GM19324 (cell line): ENCODE data around the gene C1QTNF6.

ENCODE experiments used
- ATAC-seq: cut with Tn5 transposase; IDR thresholded peaks from one replicate; pipeline ENCODE4 v1.9.1; 2021; ENCODE audit warnings: mild to moderate bottlenecking, moderate library complexity; ENCODE audit not compliant: unreplicated experiment, low FRiP score

The C1QTNF6 gene

DNA sequence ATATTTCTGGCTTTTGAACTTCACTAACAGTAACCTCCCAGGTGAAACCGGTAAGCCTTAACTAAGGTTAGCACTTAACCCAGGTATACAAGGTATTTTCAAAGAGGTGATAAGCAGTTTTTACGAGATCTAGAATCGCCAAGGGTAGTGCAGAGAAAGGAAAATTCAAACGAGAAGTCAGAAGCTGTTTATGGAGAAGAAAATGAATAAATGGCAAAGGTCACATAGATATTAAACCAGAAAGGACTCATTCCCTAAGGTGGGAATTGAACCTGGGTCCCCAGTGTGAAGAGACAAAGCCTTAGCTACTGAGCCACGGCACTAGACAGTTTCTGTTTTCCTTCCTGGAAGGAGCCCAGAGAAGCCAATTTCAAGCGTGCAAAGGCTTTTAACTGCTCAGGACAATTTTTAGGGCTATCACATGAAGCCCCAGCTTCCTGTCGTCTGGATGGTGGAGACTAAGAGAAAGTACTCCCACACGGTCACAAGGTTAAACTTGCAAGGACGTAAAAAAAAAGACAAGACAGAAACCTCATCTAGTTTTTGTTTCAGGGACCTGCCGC, 5.7 kb upstream of the C1QTNF6 start:
- ATAC-seq = no peak

DNA sequence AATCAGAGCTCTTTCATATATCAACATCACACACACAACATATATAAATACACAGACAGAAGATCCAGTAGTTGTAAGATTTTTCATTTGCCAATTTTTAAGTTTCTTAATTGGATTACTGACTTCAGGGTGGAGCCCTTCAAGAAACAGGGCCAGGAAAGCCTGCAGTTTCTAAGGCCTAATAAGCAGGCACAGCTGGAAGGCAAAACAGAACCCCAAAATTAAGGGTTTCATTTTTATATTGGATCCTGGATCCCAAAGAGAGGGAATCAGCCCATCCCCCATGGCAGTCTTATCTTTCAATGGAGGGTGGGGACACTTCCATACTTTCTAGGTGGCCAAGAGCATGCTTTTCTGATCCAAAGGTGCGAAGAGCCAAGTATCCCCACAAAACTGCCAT, 4.7 kb upstream of the C1QTNF6 start:
- ATAC-seq = no peak

DNA sequence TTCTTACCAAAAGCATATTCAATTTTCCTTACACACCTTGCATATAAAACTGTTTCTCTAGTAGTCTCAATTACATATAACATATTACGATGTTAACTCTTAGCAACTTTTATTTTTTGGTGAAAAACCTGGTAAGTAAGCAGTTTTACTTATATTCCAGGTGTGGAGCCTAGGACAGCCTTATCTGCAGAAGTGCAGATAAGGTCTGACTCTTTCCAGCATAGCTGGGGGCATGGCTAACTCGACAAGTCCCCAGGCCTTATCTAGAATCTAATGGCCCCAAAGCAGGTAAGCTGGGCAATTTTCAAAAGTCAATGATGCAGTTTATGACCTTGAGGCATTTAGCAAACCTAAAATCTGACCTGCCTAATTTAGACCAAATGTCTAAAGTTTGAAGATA, 4.2 kb upstream of the C1QTNF6 start:
- no peak for ATAC-seq

DNA sequence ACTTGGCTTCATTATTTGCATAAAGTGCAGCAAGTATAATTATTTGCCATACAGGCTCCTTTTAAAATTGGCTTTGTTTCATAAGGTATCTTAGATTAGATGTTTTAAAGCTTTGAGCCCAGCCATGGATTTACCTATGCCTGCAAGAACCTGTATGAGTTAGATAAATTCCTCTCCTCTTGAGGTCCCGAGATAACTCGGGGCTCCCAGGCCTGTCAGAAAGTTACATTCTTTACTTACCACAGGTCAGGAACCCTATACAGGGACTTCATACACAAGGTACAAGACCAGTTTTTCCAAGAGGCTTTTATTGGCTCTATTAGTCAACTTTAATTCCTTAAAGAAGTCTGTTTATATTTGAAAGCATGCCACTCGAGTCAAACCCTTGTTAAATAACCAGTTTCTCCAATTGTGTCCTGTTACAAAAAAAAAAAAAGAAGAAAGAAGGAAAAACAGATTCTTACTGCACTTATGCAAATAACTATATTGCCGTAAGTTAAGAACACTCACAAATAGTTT, 2.3 kb upstream of the C1QTNF6 start:
- no peak for ATAC-seq

DNA sequence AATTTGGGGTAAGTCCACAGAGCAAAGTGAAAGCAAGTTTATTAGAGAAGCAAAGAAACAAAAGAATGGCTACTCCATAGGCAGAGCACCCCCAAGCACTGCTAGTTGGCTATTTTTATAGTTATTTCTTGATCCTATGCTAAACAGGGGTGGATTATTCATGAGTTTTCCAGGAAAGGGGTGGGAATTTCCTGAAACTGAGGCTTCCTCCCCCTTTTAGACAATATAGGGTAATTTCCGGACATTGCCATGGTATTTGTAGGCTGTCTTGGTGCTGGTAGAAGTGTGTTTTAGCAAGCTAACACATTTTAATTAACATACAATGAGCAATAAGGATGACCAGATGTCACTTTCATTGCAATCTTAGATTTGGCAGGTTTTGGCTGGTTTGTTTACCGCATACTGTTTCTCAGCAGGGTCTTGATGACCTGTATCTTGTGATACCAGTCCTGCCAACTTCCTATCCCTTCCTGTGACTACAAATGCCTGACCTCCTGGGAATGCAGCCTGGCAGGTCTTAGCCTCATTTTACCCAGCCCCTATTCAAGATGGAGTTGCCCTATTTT, 937 bp upstream of the C1QTNF6 start:
- ATAC-seq = no peak

DNA sequence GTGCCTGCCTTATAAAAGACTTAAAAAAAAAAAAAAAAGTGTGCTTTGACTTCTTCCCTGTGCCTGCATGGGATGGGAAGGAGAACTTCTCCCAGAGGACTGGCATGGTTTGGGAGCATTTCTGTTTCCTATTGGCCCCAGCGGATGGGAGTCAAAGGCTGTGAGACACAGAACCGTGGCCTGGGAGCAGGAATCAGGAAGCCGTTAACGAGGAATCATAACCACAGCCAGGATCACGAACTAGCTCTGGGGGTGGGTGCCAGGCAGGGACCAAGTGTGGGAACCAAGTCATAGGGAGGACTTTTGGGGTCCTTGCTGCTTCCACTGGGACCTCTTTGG, 526 bp downstream of the C1QTNF6 start:
- no peak for ATAC-seq

DNA sequence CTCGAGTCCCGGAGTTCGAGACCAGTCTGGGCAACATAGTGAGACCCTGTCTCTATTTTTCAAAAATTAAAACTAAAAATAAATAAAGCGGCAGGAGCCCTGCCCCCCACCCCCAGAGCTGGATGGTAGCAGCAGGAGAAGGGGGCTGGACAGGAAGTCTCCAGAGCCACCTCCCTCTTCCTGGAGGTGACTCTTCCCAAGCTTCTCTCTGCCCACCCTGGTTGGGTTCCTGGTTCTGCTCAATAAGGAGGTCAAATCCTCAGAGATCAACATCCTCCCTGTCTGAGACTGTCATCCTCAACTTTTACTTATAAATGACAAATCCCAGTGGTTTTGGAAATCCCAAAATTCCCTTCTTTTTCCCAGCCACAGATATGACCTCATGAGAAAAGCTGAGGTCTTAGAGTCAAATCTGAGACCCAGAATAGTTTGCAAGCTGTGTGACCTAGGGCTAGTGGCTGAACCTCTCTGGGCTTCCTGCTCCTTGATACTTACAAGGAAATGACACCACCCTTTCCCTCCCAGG, 987 bp downstream of the C1QTNF6 start:
- ATAC-seq = no peak

DNA sequence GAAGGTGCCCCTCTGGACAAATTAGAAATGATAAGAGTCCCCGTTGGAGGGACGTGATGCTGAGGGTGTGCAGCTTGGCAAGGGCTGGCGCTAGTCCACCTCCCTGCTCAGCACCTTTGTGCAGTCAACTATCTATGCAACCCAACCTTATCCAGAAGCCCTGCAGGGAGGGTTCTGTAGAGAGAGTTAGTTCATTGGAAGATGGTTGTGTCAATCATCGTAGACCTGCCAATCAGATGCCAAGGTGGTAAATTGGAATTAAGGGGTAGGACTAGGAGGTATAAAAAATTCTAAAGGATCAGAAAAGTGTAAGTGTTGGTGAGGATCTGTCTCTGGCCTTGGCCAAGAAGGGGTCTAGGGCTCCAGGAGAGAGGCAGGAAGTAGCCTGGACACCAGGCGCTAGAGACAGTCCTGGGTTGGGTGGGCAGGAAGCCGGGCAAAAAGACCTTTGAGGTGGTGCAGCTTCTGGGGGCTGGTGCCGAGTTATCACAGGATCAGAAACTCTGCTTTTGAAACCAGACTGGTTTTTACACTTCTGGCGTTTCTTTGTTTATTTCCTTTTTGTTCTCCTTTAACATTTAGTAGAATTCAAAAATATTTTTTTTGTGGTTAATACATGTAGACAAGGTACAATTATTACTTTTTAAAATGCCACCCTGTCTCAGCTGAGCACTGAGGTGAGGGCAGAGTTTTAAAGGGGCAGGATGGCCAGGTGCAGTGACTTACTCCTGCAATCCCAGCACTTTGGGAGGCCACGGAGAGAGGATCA, 1.6 kb downstream of the C1QTNF6 start:
- no peak for ATAC-seq

DNA sequence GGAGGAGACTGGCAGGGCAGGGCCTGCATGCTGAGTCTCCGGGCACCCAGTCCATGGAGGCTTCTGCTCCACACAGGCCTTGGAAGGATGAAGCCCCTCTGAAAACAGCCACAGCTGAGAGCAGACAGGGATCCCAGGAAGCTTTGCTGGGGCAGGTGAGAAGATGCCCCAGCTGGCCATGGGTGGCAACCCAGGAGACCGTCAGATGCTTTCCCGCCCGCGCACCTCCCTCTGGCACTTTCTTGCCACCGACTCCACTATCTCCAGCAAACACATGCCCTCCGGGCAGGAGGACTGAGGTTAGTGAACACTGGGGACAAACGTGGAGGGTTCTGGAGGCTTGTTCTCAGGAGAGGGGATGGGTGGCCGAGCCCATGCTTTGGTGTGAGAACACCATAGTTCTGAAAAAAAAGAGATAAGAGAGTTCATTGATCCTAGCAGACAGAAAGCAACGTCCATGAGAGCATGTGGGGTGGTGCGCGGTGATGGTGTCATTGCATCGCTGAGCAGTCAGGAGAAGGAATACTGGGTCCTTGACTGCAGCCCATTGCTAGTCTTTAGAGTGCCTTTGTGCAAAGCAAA, 2.3 kb downstream of the C1QTNF6 start:
- no peak for ATAC-seq

DNA sequence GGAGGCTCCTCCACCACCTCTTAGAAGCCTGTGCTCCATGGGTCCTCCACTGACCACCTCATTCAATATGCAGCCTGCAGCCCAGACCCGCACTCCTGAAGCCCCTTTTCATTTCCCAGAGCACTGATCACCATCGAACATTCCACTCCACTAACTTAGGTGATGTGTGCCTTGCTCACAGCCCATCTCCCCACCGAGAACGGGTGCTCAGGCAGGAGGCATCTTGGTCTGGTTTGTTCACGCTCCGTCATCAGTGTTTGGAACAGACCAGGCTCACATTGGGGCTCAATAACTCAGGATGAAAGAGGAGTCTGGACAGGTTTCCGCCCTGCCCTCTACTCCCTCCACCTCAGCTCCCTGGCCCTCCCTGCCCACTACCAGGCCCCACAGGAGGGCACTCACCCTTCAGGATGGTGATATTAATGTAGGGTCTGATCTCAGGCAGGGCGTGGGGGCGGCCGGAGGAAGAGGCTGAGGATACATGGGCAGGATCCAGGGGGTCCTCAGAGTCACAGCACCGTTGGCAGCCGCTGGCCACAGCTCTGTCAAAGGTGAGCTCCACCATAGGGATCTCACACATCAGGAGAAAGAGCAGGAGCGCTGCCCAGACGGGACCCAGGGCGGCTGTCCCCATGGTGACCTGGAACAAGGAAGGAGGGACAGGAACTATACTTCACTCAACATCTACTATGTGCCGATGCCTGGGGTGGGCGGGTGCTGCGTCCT, 3.1 kb downstream of the C1QTNF6 start:
- no peak for ATAC-seq

DNA sequence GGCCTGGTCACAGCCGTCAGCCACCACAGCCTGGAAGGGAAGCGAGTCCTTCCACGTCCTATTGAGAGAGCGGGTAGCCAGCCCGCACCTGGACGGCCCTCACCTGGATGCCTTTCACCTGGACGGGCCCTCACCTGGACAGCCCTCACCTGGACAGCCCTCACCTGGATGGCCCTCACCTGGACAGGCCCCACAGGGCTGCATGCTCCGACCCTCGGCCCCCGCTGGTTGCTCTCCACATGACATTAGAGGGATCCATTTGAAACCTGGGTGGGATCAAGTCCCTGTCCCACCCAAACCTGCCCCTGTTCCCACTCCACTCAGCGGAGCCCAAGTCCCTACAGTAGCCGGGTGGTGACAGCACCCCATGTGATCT, 3.7 kb downstream of the C1QTNF6 start:
- ATAC-seq = no peak

DNA sequence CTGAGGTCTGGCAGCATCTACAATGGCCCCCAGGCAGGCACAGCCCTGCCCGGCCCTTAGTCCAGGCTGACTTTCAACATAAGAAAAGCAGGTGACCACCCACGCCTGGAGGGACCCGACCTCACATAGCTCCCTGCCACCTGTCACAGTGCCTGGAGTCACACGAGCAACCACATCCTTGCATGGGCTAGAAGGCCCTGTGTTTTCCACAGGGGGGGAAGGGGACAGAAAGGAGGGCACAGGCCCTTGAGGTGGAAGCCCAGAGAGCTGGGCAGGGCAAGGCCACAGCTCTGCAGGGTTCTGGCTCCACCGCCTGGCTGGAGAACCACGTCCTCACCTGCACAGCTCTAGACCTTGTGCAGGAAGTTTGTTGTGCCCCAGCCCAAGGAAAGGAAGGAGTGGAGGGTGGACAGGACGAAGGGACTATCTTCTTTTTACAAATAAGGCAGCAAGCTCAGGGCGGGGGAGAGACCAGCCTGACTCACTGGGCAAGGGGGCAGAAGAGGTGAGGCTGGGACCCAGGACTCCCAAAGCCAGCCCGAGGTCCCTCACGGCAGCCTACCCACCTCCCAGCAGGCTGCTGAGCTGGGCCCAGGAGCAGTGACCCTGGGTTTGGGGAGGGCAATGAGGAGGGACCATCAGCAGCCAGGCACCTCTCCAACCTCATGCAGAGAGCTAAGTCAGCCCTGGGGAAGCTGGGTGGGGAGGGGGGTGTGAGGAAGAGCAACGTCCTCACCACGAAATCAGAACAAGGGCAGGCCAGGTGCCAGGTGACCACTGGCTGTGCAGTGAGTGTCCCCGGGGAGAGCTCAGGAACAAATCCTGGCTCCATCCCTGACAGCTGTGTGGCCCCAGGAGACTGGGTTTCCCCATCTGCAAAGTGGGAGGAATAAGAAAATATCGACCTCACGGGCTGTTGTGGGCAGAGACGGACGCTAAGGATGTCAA, 4.3 kb downstream of the C1QTNF6 start:
- no peak for ATAC-seq

DNA sequence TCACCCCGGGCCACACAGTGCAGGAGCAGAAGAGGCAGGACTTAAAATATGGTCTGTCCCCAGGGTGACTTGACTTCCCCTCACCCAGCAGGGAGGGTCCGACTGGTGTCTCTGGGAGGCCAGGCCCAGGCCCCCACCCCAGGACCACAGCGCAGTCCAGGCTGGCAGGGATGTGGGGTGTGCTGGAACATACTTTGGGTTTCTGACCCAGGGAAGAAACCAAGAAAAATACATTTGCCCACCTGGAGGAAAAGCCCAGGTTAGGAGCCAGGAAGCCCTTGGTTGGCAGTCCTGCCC, 5.2 kb downstream of the C1QTNF6 start:
- ATAC-seq = no peak

DNA sequence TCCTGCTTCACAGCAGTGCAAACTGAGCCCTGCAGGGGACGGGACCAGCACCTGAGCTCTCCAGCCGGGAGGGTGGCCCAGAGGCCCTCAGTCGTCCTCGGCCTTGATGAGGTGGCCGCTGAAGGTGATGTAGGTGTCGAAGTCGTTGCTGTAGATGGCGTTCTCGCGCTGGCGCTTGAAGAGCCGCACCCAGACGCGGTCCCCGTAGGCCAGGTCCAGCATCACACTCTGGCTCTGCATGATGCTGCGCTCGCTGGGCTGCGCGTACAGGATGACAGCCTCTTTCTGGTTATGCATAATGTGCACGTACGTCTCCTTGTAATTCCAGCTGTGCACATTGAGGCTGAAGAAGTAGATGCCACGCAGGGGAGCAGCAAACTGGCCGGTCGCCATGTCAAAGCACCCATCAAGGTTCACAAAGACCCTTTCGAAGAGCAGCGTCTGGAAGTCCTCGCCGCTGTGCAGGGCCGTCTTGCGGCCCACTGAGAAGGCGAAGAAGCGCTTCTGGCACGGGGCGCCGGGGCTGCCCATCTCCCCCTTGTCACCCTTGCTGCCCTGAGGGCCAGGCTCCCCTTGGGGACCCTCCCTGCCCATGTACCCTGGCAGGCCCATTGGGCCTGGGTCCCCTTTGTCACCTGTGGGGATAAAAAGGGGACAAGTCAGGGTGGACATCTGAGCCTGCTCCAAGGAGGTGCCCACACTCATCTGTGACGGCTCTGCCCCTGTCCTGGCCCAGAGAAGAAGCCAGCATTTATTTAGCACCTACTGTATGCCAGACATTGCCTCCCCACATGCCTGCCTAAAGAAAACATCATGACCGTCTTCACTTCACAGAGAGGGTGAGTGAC, 5.7 kb downstream of the C1QTNF6 start:
- no peak for ATAC-seq

DNA sequence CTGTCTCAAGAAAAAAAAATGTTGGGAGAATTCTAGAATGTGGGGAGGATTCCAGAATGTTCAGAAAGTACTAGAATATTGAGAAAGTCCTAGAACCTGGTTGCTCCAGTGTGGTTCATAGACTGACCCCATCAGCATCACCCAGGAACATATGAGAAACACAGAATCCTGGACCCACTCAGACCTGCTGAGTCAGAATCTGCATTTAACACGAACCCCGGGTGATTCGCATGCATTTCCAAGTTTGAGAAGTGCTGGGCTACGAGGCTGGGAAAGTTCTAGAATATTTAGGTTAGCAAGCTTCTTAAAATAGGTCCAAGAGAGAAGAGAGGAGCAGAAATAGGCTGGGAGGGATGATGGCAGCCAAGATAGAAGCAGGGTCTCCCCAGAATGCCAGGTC, 6.4 kb downstream of the C1QTNF6 start:
- ATAC-seq = no peak

DNA sequence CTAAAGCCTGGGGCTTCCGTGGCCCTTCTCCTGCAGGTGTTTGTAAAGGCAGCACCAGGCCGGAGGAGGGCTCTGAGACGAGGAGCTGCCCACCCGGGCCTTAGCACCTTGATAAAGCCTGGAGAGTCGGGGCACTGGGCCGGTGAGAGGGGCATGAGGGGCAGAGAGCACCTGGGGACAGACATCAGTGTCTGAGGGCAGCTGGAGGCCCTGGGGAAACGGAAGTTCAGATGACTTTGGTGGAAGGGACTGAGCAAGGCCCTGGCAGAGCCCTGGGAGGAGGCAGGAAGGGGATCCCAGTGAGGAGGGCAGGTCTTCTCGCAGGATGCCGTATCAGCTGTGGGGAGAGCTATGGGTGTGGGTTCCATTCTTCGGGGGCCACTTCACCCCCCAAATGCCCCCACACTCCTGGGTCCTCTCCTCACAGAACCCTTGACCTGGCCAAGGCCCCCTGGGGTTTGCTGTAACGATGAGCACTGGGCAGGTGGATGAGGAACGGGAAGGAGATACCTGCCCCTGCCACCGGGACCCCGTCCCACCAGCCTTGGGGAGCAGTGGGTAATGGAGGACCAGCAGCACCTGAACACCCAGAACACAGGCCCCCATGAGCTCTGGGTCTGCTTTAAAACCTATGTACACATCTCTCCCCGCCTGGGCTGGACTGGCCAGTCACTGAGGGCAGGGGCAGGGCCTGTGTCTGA, 7.4 kb downstream of the C1QTNF6 start:
- no peak for ATAC-seq

DNA sequence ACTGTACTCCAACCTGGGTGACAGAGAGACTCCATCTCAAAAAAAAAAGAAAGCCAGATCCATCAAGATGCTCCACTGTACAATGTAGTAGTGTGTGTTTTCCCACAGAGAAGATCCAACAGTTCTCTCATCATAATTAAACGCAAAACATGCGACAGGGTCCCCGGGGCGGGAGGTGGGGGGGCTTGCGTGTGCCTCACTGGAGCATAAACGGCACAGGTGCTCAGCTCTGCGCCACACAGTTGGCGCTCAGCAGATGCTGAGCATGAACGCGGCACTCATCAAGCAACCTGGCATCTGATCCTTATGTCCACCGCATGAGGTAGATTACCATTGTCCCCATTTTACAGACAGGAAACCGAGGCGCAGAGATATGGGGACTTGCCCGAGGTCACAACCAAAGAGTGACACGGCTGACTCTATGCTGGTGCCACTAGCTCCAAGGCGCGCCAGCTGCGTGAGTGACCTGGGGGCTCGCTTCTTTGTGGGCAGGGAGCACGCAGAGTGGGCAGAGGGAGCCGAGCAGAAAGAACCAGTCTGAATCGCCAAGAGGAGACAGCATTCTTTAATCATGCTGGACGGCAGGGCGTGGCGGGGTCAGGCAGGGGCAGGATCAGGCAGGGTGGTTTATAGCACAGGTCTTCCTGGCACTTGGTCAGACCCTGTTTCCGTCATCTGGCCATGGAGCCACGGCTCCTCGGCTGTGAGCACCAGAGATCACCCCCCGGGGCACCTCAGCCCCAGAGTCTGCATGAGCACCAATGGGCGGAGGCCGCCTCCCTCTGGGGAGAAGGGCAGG, 8.2 kb downstream of the C1QTNF6 start:
- ATAC-seq = no peak

DNA sequence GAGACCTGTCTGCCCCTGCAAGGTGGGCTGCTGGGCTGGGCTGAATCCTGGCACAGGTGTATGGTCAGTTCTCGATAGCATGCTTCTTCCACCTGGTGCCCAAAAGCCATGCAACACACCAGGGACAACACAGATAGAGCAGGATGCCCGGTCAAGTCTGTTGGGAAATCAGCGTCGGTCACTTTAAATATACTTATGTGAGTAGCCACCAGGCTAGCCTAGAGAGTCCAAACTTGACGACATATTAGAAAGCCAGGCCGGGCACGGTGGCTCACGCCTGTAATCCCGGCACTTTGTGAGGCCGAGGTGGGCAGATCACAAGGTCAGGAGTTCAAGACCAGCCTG, 8.9 kb downstream of the C1QTNF6 start:
- ATAC-seq = no peak
